Activated naive CD8-positive, alpha-beta T cell treated with anti-CD3 and anti-CD28 coated beads, Interleukin-2, amount 50 U/mL, for 24 hours (primary cell): Measurements from ENCODE around the gene RAPGEF3.
A peak's percentile ranks its signal among the peaks of the same experiment; 100 is the strongest.

Source experiments
- ATAC-seq: fragments of 150-1000 bp; cut with Tn5 transposase; one replicate; pipeline ENCODE4 v1.10.0; 2021
- DNase-seq: peaks from one replicate; pipeline ENCODE4 v3.0.0; 2021
- H3K27ac Mint-ChIP-seq: one replicate; pipeline ENCODE4 v1.8.0; 2021; ENCODE audit warnings: mild to moderate bottlenecking, mixed read lengths
- H3K27me3 Mint-ChIP-seq: one replicate; pipeline ENCODE4 v1.8.0; 2021; ENCODE audit warnings: mixed read lengths
- H3K36me3 Mint-ChIP-seq: one replicate; pipeline ENCODE4 v1.8.0; 2021; ENCODE audit warnings: low read depth, mixed read lengths
- H3K4me1 Mint-ChIP-seq: one replicate; pipeline ENCODE4 v1.8.0; 2021; ENCODE audit warnings: mixed read lengths
- H3K4me3 Mint-ChIP-seq: one replicate; pipeline ENCODE4 v1.8.0; 2021; ENCODE audit warnings: mild to moderate bottlenecking, moderate library complexity, mixed read lengths
- H3K9me3 Mint-ChIP-seq: one replicate; pipeline ENCODE4 v1.8.0; 2021; ENCODE audit warnings: mixed read lengths

The RAPGEF3 gene

GRCh38 chr12:47795814-47796411 lies 37.2 kb upstream of the RAPGEF3 start:
- peaks cover 17% of the 10 kb centered on the region for H3K4me1 Mint-ChIP-seq
- ATAC-seq: no peak
- no peak for DNase-seq
- H3K27ac Mint-ChIP-seq: no peak overlapping the region
- no peaks in the 10 kb centered on the region for H3K27me3 Mint-ChIP-seq
- peaks cover 30% of the 10 kb centered on the region for H3K36me3 Mint-ChIP-seq
- no peak overlapping the region for H3K4me3 Mint-ChIP-seq
- no peaks in the 10 kb centered on the region for H3K9me3 Mint-ChIP-seq

- no peaks in the 10 kb centered on the region for H3K9me3 Mint-ChIP-seq
- ATAC-seq: no peak
- no peak overlapping the region for H3K27ac Mint-ChIP-seq
- DNase-seq: no peak
- no peaks in the 10 kb centered on the region for H3K27me3 Mint-ChIP-seq
- peaks cover 12% of the 10 kb centered on the region for H3K4me1 Mint-ChIP-seq
- H3K36me3 Mint-ChIP-seq: peaks cover 34% of the 10 kb centered on the region
- no peak overlapping the region for H3K4me3 Mint-ChIP-seq
Measured at GRCh38 chr12:47795121-47795813, 36.6 kb upstream of the RAPGEF3 start.

GRCh38 chr12:47794679-47795078 lies 36.0 kb upstream of the RAPGEF3 start:
- H3K4me3 Mint-ChIP-seq: no peak overlapping the region
- H3K9me3 Mint-ChIP-seq: no peaks in the 10 kb centered on the region
- no peak for ATAC-seq
- H3K27me3 Mint-ChIP-seq: no peaks in the 10 kb centered on the region
- no peak for DNase-seq
- H3K4me1 Mint-ChIP-seq: peaks cover 12% of the 10 kb centered on the region
- peaks cover 34% of the 10 kb centered on the region for H3K36me3 Mint-ChIP-seq
- no peak overlapping the region for H3K27ac Mint-ChIP-seq

- H3K9me3 Mint-ChIP-seq: no peaks in the 10 kb centered on the region
- peaks cover 6% of the 10 kb centered on the region for H3K4me1 Mint-ChIP-seq
- no peak overlapping the region for H3K27ac Mint-ChIP-seq
- peaks cover 46% of the 10 kb centered on the region for H3K36me3 Mint-ChIP-seq
- ATAC-seq: no peak
- no peaks in the 10 kb centered on the region for H3K27me3 Mint-ChIP-seq
- no peak overlapping the region for H3K4me3 Mint-ChIP-seq
- DNase-seq: no peak
Measured at GRCh38 chr12:47793015-47793681, 34.5 kb upstream of the RAPGEF3 start.

GRCh38 chr12:47791874-47792273 lies 33.2 kb upstream of the RAPGEF3 start:
- Mint-ChIP-seq H3K4me1 (peaks cover 17% of the 10 kb centered on the region), H3K36me3 (peaks cover 58% of the 10 kb centered on the region), H3K9me3 (no peaks in the 10 kb centered on the region), H3K27me3 (no peaks in the 10 kb centered on the region), H3K27ac (peak overlapping the region; percentile 52), H3K4me3 (no peak overlapping the region)
- ATAC-seq (no peak), DNase-seq (no peak)

GRCh38 chr12:47791351-47791746 lies 32.7 kb upstream of the RAPGEF3 start:
- no peak overlapping the region for H3K27ac Mint-ChIP-seq
- ATAC-seq (no peak), DNase-seq (no peak)
- H3K4me1 Mint-ChIP-seq: peaks cover 22% of the 10 kb centered on the region
- no peak overlapping the region for H3K4me3 Mint-ChIP-seq
- no peaks in the 10 kb centered on the region for H3K27me3 Mint-ChIP-seq
- H3K9me3 Mint-ChIP-seq: no peaks in the 10 kb centered on the region
- H3K36me3 Mint-ChIP-seq: peaks cover 64% of the 10 kb centered on the region

GRCh38 chr12:47790676-47791350 lies 32.1 kb upstream of the RAPGEF3 start:
- no peak overlapping the region for H3K27ac Mint-ChIP-seq
- H3K9me3 Mint-ChIP-seq: no peaks in the 10 kb centered on the region
- ATAC-seq (no peak), DNase-seq (no peak)
- H3K36me3 Mint-ChIP-seq: peaks cover 68% of the 10 kb centered on the region
- no peak overlapping the region for H3K4me3 Mint-ChIP-seq
- no peaks in the 10 kb centered on the region for H3K27me3 Mint-ChIP-seq
- H3K4me1 Mint-ChIP-seq: peaks cover 27% of the 10 kb centered on the region

GRCh38 chr12:47789712-47790489 lies 31.2 kb upstream of the RAPGEF3 start:
- H3K9me3 Mint-ChIP-seq: no peaks in the 10 kb centered on the region
- peaks cover 32% of the 10 kb centered on the region for H3K4me1 Mint-ChIP-seq
- H3K27me3 Mint-ChIP-seq: no peaks in the 10 kb centered on the region
- DNase-seq (no peak), ATAC-seq (no peak)
- peaks cover 75% of the 10 kb centered on the region for H3K36me3 Mint-ChIP-seq
- H3K27ac Mint-ChIP-seq: peak overlapping the region; percentile 54
- no peak overlapping the region for H3K4me3 Mint-ChIP-seq

- Mint-ChIP-seq H3K27ac (no peak overlapping the region), H3K4me1 (peaks cover 32% of the 10 kb centered on the region), H3K9me3 (no peaks in the 10 kb centered on the region), H3K36me3 (peaks cover 77% of the 10 kb centered on the region), H3K27me3 (no peaks in the 10 kb centered on the region), H3K4me3 (no peak overlapping the region)
- no peak for DNase-seq
- no peak for ATAC-seq
Measured at GRCh38 chr12:47789141-47789540, 30.5 kb upstream of the RAPGEF3 start.

GRCh38 chr12:47787596-47788319 lies 29.1 kb upstream of the RAPGEF3 start:
- no peak for ATAC-seq
- H3K36me3 Mint-ChIP-seq: peaks cover 75% of the 10 kb centered on the region
- H3K9me3 Mint-ChIP-seq: no peaks in the 10 kb centered on the region
- H3K4me3 Mint-ChIP-seq: no peak overlapping the region
- no peaks in the 10 kb centered on the region for H3K27me3 Mint-ChIP-seq
- DNase-seq: no peak
- peaks cover 32% of the 10 kb centered on the region for H3K4me1 Mint-ChIP-seq
- peak overlapping the region; percentile 87 for H3K27ac Mint-ChIP-seq

GRCh38 chr12:47786662-47787280 lies 28.1 kb upstream of the RAPGEF3 start:
- H3K9me3 Mint-ChIP-seq: no peaks in the 10 kb centered on the region
- no peaks in the 10 kb centered on the region for H3K27me3 Mint-ChIP-seq
- no peak overlapping the region for H3K4me3 Mint-ChIP-seq
- H3K36me3 Mint-ChIP-seq: peaks cover 69% of the 10 kb centered on the region
- peaks cover 32% of the 10 kb centered on the region for H3K4me1 Mint-ChIP-seq
- H3K27ac Mint-ChIP-seq: peak overlapping the region; percentile 87
- no peak for DNase-seq
- ATAC-seq: no peak

GRCh38 chr12:47785887-47786661 lies 27.4 kb upstream of the RAPGEF3 start:
- H3K27ac Mint-ChIP-seq: peak overlapping the region; percentile 87
- H3K4me3 Mint-ChIP-seq: no peak overlapping the region
- no peaks in the 10 kb centered on the region for H3K9me3 Mint-ChIP-seq
- H3K27me3 Mint-ChIP-seq: no peaks in the 10 kb centered on the region
- ATAC-seq (peak; percentile 71), DNase-seq (no peak)
- H3K4me1 Mint-ChIP-seq: peaks cover 32% of the 10 kb centered on the region
- peaks cover 65% of the 10 kb centered on the region for H3K36me3 Mint-ChIP-seq
